Neural cell (in vitro differentiated cells): ENCODE results near the gene DOCK10.

Source experiments
- CTCF ChIP-seq: fragments of 450-650 bp; IDR thresholded peaks from 2 replicates; pipeline ENCODE4 v1.5.1; 2014; ENCODE audit warnings: antibody characterized with exemption, mild to moderate bottlenecking, moderate library complexity; ENCODE audit not compliant: poor library complexity, severe bottlenecking
- EP300 ChIP-seq: fragments of 450-650 bp; conservative IDR thresholded peaks from 2 replicates; pipeline ENCODE4 v1.6.1; 2014; ENCODE audit warnings: antibody characterized with exemption, mild to moderate bottlenecking, moderate library complexity; ENCODE audit not compliant: poor library complexity, severe bottlenecking
- MXI1 ChIP-seq: fragments of 450-650 bp; conservative IDR thresholded peaks from 2 replicates; pipeline ENCODE4 v1.6.1; 2014; ENCODE audit warnings: antibody characterized with exemption, mild to moderate bottlenecking; ENCODE audit not compliant: poor library complexity, severe bottlenecking
- POLR2AphosphoS5 ChIP-seq: IDR thresholded peaks from 2 replicates; pipeline ENCODE4 v1.6.1; 2012
- RAD21 ChIP-seq: fragments of 450-650 bp; conservative IDR thresholded peaks from 2 replicates; pipeline ENCODE4 v1.6.1; 2014; ENCODE audit warnings: antibody characterized with exemption, mild to moderate bottlenecking, moderate library complexity
- REST ChIP-seq: IDR thresholded peaks from 2 replicates; pipeline ENCODE4 v1.6.1; 2012; ENCODE audit warnings: borderline replicate concordance
- SMC3 ChIP-seq: fragments of 450-650 bp; conservative IDR thresholded peaks from 2 replicates; pipeline ENCODE4 v1.6.1; 2014; ENCODE audit warnings: antibody characterized with exemption, mild to moderate bottlenecking, moderate library complexity; ENCODE audit not compliant: poor library complexity

GRCh38 chr2:224816816-224817215, 225.5 kb downstream of the DOCK10 start:
- TF ChIP-seq CTCF (no peak), RAD21 (no peak), REST (no peak), EP300 (no peak), POLR2AphosphoS5 (no peak), MXI1 (no peak), SMC3 (no peak)
